ENCODE measurements around the gene FOXO4. TPM values are rescaled to one million over a fixed set of nuclear protein-coding genes. Genes with fewer than 3 reads are reported as not detected.

The FOXO4 gene
- total and polyA plus RNA-seq, 4 donors, result 0.50 to 38.2 (median 4.0) TPM

DNA sequence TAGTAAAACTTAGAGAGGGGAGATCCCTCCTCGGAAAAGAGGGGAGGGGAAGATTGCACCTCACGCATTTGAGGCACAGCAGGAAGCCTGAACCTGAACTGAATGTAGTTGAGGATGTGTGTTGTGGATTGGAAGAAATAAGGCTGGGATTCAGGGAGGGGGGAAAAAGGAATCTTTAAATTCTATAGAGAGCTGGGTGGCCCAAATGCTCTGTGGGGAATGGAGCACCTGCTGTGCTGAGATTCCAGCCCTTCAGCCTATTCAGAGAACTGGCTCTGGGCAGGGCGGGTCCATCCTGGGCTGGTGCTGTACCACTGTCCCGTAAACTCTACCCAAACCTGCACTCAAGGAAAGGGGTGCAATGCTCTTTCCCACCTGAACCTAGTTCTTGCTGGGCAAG is 4.1 kb downstream of the FOXO4 start:
- no peak overlapping the region for H3K27ac ChIP-seq (ENCODE audit: low read depth in 1 of 2, low read length in 2 of 2)
- no peaks in the 10 kb centered on the region for H3K36me3 ChIP-seq (ENCODE audit: control insufficient read depth in 4 of 4, insufficient read depth in 3 of 4, low read depth in 1 of 4, low read length in 3 of 4)
- peaks cover 4 to 16% (median 10%) of the 10 kb centered on the region in 4 donors for H3K4me1 ChIP-seq (ENCODE audit: control insufficient read depth in 4 of 4, insufficient read depth in 4 of 4, low read length in 3 of 4)
- H3K9me3 ChIP-seq (ENCODE audit: control insufficient read depth in 4 of 4, low read length in 3 of 4), result no peaks in the 10 kb centered on the region
- no peak for TF ChIP-seq RXRA (IDR thresholded peaks at IDR 0.05)
- TF ChIP-seq YY1 (IDR thresholded peaks at IDR 0.05), result no peak
- TF ChIP-seq MAX (IDR thresholded peaks at IDR 0.05), result no peak
- no peak for TF ChIP-seq RAD21 (IDR thresholded peaks at IDR 0.05)
- no peak for TF ChIP-seq GABPA (IDR thresholded peaks at IDR 0.05 in 1 of 2, conservative IDR thresholded peaks at IDR 0.05 in 1 of 2)
- no peak for TF ChIP-seq EGR1 (IDR thresholded peaks at IDR 0.05; ENCODE audit: low read depth in 2 of 2)
- no peak for TF ChIP-seq TAF1 (conservative IDR thresholded peaks at IDR 0.05)
- no peaks in the 10 kb centered on the region for H3K27me3 ChIP-seq (ENCODE audit: control insufficient read depth in 4 of 4, insufficient read depth in 4 of 4, low read length in 3 of 4)
- no peak overlapping the region for H3K9ac ChIP-seq (ENCODE audit: low read depth in 1 of 2, low read length in 2 of 2)
- WGBS, result 97% methylated on average over 4 of the region's 4 CpGs
- no peak overlapping the region for H3K4me3 ChIP-seq (ENCODE audit: low read depth in 1 of 3, low read length in 3 of 3)
- no peak for DNase-seq (ENCODE audit: low spot score)

DNA sequence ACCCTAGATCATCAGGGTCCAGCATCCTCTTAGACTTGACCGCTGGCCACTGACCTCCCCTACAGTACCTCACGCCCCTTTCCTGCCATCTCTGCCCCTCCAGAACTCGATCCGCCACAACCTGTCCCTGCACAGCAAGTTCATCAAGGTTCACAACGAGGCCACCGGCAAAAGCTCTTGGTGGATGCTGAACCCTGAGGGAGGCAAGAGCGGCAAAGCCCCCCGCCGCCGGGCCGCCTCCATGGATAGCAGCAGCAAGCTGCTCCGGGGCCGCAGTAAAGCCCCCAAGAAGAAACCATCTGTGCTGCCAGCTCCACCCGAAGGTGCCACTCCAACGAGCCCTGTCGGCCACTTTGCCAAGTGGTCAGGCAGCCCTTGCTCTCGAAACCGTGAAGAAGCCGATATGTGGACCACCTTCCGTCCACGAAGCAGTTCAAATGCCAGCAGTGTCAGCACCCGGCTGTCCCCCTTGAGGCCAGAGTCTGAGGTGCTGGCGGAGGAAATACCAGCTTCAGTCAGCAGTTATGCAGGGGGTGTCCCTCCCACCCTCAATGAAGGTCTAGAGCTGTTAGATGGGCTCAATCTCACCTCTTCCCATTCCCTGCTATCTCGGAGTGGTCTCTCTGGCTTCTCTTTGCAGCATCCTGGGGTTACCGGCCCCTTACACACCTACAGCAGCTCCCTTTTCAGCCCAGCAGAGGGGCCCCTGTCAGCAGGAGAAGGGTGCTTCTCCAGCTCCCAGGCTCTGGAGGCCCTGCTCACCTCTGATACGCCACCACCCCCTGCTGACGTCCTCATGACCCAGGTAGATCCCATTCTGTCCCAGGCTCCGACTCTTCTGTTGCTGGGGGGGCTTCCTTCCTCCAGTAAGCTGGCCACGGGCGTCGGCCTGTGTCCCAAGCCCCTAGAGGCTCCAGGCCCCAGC is 5.2 kb downstream of the FOXO4 start:
- H3K36me3 ChIP-seq (ENCODE audit: control insufficient read depth in 4 of 4, insufficient read depth in 3 of 4, low read depth in 1 of 4, low read length in 3 of 4), result no peaks in the 10 kb centered on the region
- no peak for DNase-seq (ENCODE audit: low spot score)
- H3K4me3 ChIP-seq (ENCODE audit: low read depth in 1 of 3, low read length in 3 of 3), result no peak overlapping the region
- no peak for TF ChIP-seq FOXA1 (IDR thresholded peaks at IDR 0.05)
- TF ChIP-seq JUND (IDR thresholded peaks at IDR 0.05), result no peak
- no peak for TF ChIP-seq ZBTB33 (IDR thresholded peaks at IDR 0.05)
- no peak for TF ChIP-seq RAD21 (IDR thresholded peaks at IDR 0.05)
- no peaks in the 10 kb centered on the region for H3K9me3 ChIP-seq (ENCODE audit: control insufficient read depth in 4 of 4, low read length in 3 of 4)
- no peak overlapping the region for H3K9ac ChIP-seq (ENCODE audit: low read depth in 1 of 2, low read length in 2 of 2)
- no peaks in the 10 kb centered on the region for H3K27me3 ChIP-seq (ENCODE audit: control insufficient read depth in 4 of 4, insufficient read depth in 4 of 4, low read length in 3 of 4)
- WGBS, result 92% methylated on average over 31 of the region's 31 CpGs
- H3K4me1 ChIP-seq (ENCODE audit: control insufficient read depth in 4 of 4, insufficient read depth in 4 of 4, low read length in 3 of 4), result peaks cover 2 to 12% (median 6%) of the 10 kb centered on the region in 4 donors
- H3K27ac ChIP-seq (ENCODE audit: low read depth in 1 of 2, low read length in 2 of 2), result no peak overlapping the region

DNA sequence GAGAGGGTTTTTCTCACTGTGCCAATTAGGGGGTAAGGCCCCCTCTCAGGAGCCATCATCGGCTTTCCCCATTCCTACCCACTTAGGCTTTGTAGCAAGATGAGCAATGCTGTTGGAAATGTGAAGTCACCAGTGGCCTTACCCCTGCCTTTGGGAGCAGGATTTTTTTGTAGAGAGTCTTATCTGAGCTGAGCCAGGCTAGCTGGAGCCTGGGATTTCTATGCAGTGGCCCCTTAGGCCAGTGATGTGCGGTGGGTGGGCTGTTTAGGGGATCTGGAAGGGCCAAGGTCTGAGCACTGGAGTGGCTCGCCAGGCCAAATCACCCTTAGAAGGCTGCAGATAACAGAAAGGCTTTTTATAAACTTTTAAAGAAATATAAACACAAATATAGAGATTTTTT is 6.6 kb downstream of the FOXO4 start:
- Histone ChIP-seq H3K9me3 (ENCODE audit: control insufficient read depth in 4 of 4, low read length in 3 of 4) (no peaks in the 10 kb centered on the region), H3K36me3 (ENCODE audit: control insufficient read depth in 4 of 4, insufficient read depth in 3 of 4, low read depth in 1 of 4, low read length in 3 of 4) (no peaks in the 10 kb centered on the region), H3K27ac (ENCODE audit: low read depth in 1 of 2, low read length in 2 of 2) (no peak overlapping the region), H3K4me1 (ENCODE audit: control insufficient read depth in 4 of 4, insufficient read depth in 4 of 4, low read length in 3 of 4) (peaks cover 0 to 3% (median 1%) of the 10 kb centered on the region in 4 donors), H3K9ac (ENCODE audit: low read depth in 1 of 2, low read length in 2 of 2) (no peak overlapping the region), H3K27me3 (ENCODE audit: control insufficient read depth in 4 of 4, insufficient read depth in 4 of 4, low read length in 3 of 4) (no peaks in the 10 kb centered on the region), H3K4me3 (ENCODE audit: low read depth in 1 of 3, low read length in 3 of 3) (no peak overlapping the region)
- TF ChIP-seq YY1 (IDR thresholded peaks at IDR 0.05) (no peak), JUND (IDR thresholded peaks at IDR 0.05) (no peak), NR2F2 (IDR thresholded peaks at IDR 0.05) (no peak), ATF3 (IDR thresholded peaks at IDR 0.05) (no peak), MAX (IDR thresholded peaks at IDR 0.05) (no peak), HNF4A (conservative IDR thresholded peaks at IDR 0.05) (no peak), EGR1 (IDR thresholded peaks at IDR 0.05; ENCODE audit: low read depth in 2 of 2) (no peak), CTCF (IDR thresholded peaks at IDR 0.05; ENCODE audit: low read depth, low read length, missing input control) (no peak), FOXA2 (IDR thresholded peaks at IDR 0.05) (no peak), RXRA (IDR thresholded peaks at IDR 0.05) (no peak), SP1 (IDR thresholded peaks at IDR 0.05) (no peak), ZBTB33 (IDR thresholded peaks at IDR 0.05) (no peak)
- DNase-seq (ENCODE audit: low spot score), result no peak
- WGBS, result 78% methylated on average over 3 of the region's 3 CpGs
